ENCODE results near the gene TUBGCP2.
"Not testable (repeated sequence)": the region's sequence is repeated elsewhere in the genome, so short reads cannot be mapped to it uniquely, and the experiment has no call there.

The TUBGCP2 gene

DNA sequence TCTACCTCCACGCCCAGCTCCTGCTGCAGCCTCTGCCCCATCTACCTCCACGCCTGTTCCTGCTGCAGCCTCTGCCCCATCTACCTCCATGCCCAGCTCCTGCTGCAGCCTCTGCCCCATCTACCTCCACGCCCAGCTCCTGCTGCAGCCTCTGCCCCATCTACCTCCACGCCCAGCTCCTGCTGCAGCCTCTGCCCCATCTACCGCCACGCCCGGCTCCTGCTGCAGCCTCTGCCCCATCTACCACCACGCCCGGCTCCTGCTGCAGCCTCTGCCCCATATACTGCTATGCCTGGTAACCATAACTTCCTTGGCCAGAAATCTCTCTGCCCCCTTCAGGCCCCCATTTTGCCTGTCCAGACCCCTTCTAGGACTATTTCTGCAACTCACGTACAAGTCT, 43.6 kb downstream of the TUBGCP2 start:
- DNase-seq (ENCODE audit: low read depth in 2 of 2), result not testable (repeated sequence)

- DNase-seq (ENCODE audit: low read depth in 2 of 2), result no peak
Measured at GRCh38 chr10:133264461-133264860, 44.2 kb downstream of the TUBGCP2 start.

DNA sequence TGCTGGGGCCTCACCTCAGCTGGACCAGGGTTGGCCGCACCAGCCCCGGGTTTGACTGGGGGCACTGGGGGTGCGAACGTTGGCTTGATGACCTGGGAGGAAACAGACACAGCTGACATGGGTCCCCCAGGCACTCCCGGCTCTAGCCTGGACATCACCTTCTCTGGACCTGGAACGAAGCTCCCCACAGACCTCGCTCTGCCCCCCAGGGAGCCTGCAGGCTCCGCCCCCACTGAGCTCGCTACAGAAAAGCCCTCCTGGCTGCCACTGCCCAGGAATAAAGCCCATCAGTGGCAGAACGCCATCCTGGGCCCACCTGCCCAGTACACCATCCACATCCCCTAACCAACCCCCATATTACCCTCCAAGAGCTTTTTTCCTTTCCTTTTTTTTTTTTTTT, 45.0 kb downstream of the TUBGCP2 start:
- DNase-seq (ENCODE audit: low read depth in 2 of 2), result no peak

DNA sequence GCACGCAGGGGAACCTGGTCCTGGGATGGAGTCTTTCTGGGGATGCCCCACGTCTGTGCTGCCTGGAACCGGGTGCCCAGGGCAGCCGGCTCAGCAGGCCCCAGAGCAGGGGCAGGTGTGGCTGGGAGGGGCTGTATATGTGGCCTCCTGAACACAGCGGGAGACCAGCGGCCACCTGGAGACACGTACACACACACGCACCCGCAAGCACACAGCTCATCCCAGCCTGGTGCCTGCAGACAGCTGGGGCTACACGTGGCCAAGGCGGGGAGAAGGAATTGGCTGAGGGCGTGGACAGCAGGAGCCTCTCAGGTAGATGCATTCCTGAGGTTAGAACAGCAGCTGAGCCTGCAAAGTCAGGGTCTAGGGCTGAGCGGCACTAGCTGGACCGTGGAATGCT, 46.0 kb downstream of the TUBGCP2 start:
- no peak for DNase-seq (ENCODE audit: low read depth in 2 of 2)

- DNase-seq (ENCODE audit: low read depth in 2 of 2), result peak; percentile 71 to 86
Measured at GRCh38 chr10:133261726-133262325, 46.8 kb downstream of the TUBGCP2 start.

DNA sequence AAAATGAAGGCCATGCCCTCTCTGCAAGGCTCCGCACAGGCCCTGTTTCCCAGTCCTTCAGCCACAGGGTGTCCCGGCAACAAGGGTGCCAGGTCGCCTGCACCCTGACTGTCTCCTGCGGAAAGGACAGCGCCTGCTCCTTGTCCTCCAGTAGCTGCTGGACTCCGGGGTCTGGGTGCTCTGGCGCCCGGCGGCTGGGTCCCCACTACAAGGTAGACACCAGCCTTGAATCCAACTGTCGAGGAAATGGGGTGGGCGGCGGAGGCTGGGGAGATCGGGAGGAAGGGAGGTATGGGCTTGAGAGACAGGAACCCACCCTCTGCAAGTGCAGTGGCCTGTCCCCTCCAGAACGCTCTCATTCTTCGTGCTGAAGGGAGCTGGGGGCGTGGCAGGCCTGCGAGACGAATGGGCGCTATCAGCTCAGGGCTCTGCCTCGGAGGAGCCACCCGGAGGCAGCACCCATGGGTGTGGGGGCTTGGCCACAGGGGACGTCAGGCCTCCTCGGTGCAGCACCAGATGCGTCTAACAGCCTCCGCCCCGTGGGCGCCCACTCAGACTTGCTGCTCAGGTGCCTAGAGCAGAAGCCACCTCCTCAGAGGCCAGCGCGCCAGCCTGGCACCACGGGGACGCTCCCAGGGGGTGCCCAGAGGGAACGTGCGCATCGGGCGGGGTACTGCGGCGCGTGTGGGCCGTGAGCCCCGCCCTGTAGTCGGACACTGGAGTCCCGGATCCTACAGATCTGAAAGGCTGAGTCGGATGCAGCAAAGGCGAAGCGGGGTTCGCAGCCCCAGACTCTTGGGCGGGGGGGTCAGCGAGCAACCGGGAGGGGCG, 47.6 kb downstream of the TUBGCP2 start:
- peak in 1 of 2 donors; percentile 51 for DNase-seq (ENCODE audit: low read depth in 2 of 2)

GRCh38 chr10:133259602-133259989, 49.1 kb downstream of the TUBGCP2 start:
- DNase-seq (ENCODE audit: low read depth in 2 of 2), result no peak

DNA sequence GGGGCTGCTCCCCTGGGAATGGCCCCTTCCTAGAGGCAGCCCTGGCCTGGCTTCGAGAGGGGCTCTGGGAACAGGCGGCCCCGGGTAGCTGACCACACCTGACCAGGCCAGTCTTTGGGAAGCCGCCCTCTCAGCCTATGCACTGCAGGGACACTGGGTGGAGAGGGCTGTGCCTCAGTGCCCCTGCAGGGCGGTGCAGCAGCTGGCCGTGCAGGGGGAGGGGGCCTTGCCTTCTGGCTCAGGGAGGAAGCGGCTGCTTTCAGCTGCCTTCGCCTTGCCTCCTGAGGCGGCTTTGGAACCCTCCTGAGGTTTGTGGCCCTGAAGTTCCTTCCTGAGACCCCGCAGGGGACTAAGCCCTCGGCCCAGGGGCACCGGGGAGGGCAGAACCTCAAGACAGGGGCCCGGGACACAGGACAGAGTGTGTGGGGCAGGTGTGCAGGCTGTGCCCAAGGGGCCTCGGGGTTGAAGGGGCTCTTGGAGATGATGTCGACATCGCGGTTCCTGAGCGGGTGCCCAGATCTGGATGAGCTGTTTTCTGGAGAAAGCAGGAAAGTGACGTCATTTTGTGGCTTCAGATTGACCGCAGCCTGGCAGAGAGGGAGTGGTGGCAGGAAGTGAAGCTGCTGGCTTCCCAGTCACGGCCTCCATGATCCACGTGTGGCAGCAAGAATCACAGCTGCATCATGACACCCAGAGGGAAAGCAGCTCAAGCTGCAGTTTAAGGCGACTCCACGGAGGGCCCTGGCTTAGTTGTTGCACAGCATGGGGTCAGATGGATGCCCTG, 49.7 kb downstream of the TUBGCP2 start:
- DNase-seq (ENCODE audit: low read depth in 2 of 2), result peak; percentile 69 to 84

DNA sequence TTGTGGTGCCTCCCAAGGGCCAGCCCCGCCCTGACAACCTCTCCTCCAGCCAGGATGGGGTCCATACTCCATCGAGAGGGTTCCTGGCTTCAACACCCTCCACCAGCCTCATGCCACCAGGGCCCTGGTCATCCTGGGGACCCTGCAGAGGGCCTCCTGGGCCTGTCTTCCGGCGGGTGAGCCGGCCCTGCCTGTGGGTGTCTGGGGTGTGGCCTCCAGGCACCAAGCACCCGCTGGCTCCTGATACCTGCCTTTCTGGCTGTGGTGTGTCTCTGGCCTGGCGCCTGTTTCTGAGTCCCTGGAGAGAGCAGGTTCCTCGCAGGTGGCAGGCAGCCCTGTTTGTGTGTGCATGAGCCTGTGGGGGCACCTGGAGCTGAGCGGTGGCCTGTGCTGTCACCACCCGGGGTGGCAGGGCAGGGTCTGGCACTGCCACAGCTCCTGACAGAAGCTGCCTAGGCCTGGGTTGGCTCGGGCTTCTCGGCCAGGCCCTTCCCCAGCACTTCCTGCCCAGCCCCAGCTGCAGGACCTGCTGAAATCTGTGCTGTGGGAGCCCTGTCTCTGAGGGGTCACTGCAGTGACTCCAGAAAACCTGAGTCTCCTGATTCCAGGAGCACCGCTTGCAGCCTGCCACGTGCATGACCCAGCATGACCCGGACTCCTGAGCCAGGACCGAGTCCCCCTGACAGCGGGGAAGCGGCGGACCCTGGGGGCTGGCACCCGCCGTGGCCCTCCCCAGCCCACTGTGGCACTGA, 50.4 kb downstream of the TUBGCP2 start:
- DNase-seq (ENCODE audit: low read depth in 2 of 2), result no peak

GRCh38 chr10:133257489-133258065, 51.1 kb downstream of the TUBGCP2 start:
- DNase-seq (ENCODE audit: low read depth in 2 of 2), result no peak

DNA sequence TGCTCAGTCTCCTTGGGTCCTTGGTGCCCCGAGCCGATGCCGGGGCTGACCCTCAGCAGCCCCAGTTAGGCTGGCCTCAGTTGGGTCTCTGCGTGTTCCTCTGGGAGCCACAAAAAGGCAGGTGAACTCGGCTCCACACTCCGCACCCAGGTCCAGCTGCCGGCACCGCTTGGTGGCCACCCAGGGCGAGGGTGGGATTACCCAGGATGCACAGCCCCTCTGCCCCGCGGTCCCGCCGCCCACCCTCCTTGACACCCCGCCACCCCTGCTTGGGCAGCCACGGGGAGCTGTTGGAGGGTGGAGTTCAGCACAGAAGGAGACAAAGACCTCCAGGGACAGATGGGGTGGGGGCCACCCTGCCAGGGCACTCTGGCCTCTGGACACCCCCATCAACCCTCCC, 53.3 kb downstream of the TUBGCP2 start:
- no peak for DNase-seq (ENCODE audit: low read depth in 2 of 2)

- DNase-seq (ENCODE audit: low read depth in 2 of 2), result no peak
Measured at GRCh38 chr10:133254421-133255120, 54.1 kb downstream of the TUBGCP2 start.

DNA sequence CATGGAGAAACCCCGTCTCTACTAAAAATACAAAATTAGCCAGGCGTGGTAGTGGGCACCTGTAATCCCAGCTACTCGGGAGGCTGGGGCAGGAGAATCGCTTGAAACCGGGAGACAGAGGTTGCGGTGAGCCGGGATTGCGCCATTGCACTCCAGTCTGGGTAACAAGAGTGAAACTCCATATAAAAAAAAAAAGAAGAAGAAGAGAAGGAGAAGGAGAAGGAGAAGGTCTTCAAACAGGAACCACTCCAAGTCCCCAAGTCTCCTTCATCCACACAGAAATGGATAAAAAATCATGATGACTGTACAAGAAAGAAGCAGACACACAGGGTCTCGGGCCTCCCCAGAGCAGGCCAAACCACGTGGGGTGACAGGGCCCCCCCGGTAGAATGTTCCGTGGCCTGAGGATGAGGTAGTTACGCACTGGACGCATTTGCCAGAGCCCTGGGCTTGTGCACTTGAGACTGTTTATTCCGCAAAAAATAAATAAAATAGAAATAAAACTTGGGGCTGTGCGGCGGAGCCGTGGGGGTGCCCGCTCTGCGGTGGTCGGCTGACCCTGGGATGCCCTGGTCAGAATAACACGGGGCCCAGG, 55.2 kb downstream of the TUBGCP2 start:
- no peak for DNase-seq (ENCODE audit: low read depth in 2 of 2)

GRCh38 chr10:133252223-133252552, 56.5 kb downstream of the TUBGCP2 start:
- DNase-seq (ENCODE audit: low read depth in 2 of 2), result no peak

- DNase-seq (ENCODE audit: low read depth in 2 of 2), result no peak
Measured at GRCh38 chr10:133251388-133252222, 57.1 kb downstream of the TUBGCP2 start.

DNA sequence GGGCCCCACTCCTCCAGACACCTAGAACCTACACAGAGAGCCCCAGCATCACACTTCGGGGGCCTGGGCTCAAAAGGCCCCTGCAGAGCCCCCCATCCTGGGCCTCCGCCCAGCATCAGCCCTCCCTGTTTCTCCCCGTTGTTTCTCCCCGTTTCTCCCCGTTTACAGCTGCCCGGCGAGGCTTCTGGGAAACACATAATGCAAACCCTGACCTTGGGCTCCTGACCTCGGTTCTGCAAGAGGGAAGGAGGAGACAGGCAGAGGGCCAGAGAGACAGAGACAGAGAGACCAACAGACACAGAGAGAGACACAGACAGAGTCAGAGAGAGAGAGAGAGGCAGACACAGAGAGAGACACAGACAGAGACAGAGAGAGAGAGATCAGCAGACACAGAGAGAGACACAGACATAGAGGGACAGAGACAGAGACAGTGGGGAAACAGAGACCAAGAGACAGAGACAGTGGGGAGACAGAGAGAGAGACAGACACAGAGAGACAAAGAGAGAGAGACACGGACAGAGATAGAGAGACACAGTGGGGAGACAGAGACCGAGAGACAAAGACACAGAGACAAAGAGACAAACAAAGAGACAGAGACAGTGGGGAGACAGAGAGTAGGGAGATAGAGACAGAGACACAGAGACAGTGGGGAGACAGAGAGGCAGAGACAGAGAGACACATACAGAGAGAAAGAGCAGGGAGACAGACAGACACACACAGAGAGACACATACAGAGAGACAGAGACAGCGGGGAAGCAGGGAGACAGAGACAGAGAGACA, 58.5 kb downstream of the TUBGCP2 start:
- no peak for DNase-seq (ENCODE audit: low read depth in 2 of 2)

DNA sequence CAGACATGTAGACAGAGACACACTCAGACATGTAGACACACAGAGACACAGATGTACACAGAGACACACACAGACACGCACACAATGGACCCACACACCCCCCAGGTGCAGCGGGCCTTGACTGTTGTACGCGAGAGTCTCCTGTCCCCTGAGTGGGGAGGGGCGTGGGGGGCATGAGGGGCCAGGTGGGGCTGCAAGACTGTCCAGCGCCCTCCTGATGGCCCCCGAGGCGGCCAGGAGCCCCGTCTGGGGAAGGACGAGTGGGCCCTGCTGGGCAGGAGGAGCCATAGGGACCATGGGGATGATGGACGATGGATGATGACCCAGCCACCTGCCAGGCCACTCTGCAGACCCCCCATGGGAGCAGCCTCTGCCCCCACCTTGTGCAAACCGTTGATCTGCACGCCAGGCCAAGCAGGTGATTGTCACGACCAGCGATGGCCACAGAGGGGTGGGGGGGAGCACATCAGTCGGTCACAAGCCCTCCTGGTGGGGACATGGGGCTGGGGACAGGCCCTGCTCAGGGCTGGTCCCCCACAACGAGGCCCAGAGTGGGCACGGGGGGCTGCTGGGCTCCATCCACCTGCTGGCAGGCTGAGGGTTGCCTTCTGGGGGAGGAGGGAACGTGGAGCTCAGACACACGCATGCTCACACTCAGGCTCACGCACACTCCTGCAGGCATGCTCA, 59.4 kb downstream of the TUBGCP2 start:
- no peak for DNase-seq (ENCODE audit: low read depth in 2 of 2)

- DNase-seq (ENCODE audit: low read depth in 2 of 2), result no peak
Measured at GRCh38 chr10:133248334-133248715, 60.3 kb downstream of the TUBGCP2 start.
